ENCODE results near the gene GNAZ.

DNA sequence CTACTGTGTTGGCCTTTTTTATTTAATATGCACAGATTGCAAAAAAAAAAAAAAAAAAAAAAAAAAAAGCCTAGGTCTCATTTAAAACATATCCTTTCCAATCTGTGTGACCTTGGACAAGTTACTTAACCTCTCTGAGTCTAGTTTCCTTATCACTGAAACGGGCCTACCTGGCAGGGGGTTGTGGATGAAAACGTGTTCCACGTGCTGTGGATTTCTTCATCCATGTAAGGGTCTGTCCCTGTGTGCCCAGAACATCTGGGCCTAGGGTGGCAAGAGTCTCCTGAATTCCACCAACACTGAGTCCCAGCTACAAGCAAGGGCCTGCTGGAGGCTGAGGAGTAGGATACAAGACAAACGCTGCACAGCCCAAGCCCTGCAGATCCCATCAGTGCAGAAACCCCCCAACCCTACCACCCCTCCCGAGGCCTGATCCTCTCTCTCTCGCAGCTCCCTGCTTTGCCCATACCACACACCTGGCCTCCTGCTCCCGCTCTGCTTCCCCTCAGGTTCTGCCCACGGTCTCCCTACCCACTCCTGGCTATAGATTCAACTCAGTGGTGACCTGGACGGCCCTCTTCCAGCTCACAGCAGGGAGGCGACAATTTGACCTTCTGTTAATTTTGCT lies 4.7 kb upstream of the GNAZ start:
- TF ChIP-seq, protein P1, sequence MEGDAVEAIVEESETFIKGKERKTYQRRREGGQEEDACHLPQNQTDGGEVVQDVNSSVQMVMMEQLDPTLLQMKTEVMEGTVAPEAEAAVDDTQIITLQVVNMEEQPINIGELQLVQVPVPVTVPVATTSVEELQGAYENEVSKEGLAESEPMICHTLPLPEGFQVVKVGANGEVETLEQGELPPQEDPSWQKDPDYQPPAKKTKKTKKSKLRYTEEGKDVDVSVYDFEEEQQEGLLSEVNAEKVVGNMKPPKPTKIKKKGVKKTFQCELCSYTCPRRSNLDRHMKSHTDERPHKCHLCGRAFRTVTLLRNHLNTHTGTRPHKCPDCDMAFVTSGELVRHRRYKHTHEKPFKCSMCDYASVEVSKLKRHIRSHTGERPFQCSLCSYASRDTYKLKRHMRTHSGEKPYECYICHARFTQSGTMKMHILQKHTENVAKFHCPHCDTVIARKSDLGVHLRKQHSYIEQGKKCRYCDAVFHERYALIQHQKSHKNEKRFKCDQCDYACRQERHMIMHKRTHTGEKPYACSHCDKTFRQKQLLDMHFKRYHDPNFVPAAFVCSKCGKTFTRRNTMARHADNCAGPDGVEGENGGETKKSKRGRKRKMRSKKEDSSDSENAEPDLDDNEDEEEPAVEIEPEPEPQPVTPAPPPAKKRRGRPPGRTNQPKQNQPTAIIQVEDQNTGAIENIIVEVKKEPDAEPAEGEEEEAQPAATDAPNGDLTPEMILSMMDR (IDR thresholded peaks at IDR 0.05), result no peak
- TF ChIP-seq ZFX (IDR thresholded peaks at IDR 0.05; ENCODE audit: borderline replicate concordance), result no peak
